Epithelial cell of esophagus (primary cell): Measurements from ENCODE around the gene CGB3.
"Not testable (repeated sequence)": the region's sequence is repeated elsewhere in the genome, so short reads cannot be mapped to it uniquely, and the experiment has no call there.

Experiments used
- DNase-seq: peaks from one replicate; pipeline ENCODE4 v3.0.0; 2010; ENCODE audit warnings: low read depth
- H3K4me3 ChIP-seq: 2 replicates; pipeline ENCODE4 v1.5.1; 2011; ENCODE audit warnings: mild to moderate bottlenecking, low read length, control low read depth
- TF ChIP-seq, protein P1 (sequence below): IDR thresholded peaks from 2 replicates; pipeline ENCODE4 v1.5.1; 2011; ENCODE audit warnings: low read depth, mild to moderate bottlenecking, low read length, control low read depth, inconsistent platforms; ENCODE audit not compliant: insufficient read depth; ENCODE audit errors: missing control alignments

The CGB3 gene

DNA sequence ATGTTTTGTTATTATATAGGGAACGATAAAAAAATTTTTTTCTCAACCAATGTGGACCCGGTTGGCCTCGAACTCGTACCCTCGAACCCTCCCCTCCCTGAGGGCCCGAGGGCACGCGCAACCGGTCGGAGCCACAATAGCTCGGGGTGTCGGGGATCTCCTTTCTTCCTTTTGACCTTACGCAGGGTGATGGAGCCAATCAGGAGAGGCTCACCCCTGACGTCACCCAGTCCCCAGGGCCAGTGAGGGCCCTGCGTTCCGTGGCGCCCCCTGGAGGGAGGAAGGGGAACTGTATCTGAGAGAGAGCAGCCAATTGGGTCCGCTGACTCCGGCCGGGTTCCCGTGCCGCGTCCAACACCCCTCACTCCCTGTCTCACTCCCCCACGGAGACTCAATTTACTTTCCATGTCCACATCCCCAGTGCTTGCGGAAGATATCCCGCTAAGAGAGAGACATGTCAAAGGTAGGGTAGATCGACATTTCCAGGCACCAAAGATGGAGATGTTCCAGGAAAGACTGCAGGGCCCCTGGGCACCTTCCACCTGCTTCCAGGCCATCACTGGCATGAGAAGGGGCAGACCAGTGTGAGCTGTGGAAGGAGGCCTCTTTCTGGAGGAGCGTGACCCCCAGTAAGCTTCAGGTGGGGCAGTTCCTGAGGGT lies 7.6 kb upstream of the CGB3 start, which contains the start of gene CGB2:
Gene CGB2, plus strand, starts transcription at position 249 of the 660 bp plus-strand sequence. Its CDS starts 206 bp downstream, at position 455.
- TF ChIP-seq, protein P1, sequence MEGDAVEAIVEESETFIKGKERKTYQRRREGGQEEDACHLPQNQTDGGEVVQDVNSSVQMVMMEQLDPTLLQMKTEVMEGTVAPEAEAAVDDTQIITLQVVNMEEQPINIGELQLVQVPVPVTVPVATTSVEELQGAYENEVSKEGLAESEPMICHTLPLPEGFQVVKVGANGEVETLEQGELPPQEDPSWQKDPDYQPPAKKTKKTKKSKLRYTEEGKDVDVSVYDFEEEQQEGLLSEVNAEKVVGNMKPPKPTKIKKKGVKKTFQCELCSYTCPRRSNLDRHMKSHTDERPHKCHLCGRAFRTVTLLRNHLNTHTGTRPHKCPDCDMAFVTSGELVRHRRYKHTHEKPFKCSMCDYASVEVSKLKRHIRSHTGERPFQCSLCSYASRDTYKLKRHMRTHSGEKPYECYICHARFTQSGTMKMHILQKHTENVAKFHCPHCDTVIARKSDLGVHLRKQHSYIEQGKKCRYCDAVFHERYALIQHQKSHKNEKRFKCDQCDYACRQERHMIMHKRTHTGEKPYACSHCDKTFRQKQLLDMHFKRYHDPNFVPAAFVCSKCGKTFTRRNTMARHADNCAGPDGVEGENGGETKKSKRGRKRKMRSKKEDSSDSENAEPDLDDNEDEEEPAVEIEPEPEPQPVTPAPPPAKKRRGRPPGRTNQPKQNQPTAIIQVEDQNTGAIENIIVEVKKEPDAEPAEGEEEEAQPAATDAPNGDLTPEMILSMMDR = peak; percentile 36
- not testable (repeated sequence) for H3K4me3 ChIP-seq, DNase-seq

DNA sequence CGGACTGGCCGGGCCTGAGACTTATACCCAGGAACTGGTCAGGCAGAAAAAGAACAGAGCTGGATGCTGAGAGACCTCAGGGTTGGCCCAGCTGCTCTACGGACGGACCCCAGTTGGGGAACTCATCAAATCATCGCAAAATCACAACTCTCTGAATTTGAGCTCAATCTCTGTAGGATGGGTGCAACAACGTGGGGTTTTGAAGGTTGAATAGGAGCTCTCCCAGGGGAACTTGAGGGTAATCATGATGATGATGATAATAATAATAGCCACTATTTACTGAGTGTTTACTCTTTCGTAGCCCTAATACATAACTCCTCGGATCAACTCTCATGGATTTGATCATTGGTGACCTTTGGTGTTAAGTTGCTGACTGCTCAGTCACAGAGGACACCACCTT lies 6.2 kb upstream of the CGB3 start:
- DNase-seq, H3K4me3 ChIP-seq: not testable (repeated sequence)

DNA sequence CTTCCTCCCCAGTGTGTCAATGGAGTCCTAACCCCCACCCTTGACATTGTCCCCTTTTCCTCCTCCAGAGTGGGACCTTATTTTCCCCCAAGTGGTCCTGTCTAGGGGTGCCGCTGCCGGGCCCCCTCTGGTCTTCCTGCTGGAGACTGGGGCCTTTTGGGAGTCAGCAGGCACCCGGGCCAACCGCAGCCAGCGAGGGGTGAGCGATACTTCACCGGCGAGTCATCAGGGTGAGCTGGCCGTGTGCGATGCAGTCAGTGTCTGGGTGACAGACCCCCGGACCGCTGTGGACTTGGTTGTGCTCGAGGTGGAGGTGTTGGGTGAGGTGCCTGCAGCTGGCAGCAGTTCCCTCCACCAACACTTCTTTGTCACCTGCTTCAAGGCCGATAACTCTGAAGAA lies 5.6 kb upstream of the CGB3 start:
- H3K4me3 ChIP-seq, DNase-seq: not testable (repeated sequence)

DNA sequence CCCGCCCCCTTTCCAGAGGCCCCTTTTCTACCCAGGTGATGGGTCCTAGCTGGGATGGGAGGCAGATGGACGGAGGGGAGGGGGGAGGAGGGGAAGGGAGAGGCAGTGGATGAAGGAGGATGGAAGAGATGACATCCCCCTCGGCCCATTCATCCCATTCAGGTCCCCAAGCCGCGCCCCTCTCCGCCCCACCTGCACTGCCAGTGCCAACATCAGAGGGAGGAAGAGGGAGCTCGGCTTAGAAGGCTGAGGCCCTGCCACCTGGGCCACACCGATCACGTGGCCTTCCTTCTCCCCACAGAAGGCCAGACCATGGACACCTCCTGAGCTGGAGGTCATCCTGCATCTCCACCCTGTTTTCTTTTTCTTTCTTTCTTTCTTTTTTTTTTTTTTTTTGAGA lies 4.6 kb upstream of the CGB3 start:
- DNase-seq, H3K4me3 ChIP-seq: not testable (repeated sequence)

DNA sequence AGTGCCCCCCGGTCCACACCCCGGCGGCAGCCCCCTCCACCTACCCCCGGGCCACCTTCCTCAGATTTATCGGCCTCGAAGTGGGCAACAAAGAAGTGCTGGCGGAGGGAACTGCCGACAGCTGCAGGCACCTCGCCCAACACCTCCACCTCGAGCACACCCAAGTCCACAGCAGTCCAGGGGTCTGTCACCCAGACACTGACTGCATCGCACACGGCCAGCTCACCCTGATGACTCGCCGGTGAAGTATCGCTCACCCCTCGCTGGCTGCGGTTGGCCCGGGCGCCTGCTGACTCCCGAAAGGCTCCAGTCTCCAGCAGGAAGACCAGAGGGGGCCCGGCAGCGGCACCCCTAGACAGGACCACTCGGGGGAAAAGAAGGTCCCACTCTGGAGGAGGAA lies 1.5 kb upstream of the CGB3 start:
- H3K4me3 ChIP-seq, DNase-seq: not testable (repeated sequence)

DNA sequence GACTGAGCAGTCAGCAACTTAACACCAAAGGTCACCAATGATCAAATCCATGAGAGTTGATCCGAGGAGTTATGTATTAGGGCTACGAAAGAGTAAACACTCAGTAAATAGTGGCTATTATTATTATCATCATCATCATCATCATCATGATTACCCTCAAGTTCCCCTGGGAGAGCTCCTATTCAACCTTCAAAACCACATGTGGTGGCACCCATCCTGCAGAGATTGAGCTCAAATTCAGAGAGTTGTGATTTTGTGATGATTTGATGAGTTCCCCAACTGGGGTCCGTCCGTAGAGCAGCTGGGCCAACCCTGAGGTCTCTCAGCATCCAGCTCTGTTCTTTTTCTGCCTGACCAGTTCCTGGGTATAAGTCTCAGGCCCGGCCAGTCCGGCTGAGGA lies 955 bp upstream of the CGB3 start:
- not testable (repeated sequence) for DNase-seq

DNA sequence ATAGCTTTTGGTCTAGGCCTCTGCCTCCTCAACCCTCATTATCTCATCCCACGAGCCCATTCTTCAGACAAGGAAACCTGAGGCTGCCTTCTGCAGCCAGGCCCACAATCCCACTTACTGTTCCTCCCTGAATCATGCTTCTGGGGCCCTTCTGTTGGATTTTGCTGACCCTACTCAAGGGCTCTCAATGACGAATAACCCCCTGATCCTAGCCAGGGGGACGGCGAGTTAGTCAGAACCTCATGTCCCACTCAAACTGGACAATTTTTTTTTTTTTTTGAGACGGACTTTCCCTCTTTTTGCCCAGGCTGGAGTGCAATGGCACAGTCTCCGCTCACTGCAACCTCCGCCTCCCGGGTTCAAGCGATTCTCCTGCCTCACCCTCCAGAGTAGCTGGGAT lies 2.0 kb downstream of the CGB3 start:
- DNase-seq = no peak
- H3K4me3 ChIP-seq = no peak overlapping the region
- TF ChIP-seq, protein P1 = no peak

More for the DNA sequence above, 955 bp upstream of the CGB3 start:
- H3K4me3 ChIP-seq = not testable (repeated sequence)

DNA sequence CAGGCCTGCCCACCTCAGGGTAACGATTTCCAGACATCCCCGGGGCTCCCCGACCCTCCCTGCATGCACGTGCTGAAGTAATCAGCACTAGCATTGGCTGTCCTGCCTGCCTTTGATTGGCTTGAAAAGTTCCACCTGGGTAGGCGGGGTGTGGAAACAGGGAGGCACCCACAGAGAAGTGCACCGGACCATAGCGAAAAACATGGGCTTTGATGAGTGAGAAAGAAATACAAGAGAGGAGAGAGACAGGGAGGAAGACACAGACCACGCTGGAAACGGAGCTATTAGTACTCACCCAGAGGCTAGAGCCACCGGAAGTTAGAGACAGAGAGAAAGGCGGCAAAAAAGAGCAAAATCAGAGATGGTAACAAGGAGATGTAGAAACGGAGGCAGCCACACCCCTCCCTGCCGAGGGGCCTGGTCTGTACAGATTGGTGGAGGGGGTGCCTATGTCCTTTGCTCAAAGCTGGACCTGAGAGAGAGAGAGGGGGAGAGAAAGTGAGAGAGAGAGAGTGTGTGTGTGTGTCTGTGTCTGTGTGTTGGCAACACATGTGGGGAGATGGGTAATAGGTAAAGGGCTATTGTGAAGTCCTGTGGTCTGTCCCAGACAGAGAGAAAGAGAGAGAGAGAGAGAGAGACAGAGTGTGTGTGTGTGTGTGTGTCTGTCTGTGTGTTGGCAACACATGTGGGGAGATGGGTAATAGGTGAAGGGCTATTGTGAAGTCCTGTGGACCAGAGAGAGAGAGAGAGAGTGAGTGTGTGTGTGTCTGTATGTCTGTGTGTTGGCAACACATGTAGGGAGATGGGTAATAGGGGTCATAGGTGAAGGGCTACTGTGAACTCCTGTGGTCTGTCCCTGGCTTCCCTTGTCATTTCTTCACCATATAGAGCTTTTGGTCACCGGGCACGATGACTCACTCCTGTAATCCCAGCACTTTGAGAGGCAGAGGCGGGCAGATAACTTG lies 2.9 kb downstream of the CGB3 start:
- DNase-seq = no peak
- H3K4me3 ChIP-seq = no peak overlapping the region
- TF ChIP-seq, protein P1 = no peak

DNA sequence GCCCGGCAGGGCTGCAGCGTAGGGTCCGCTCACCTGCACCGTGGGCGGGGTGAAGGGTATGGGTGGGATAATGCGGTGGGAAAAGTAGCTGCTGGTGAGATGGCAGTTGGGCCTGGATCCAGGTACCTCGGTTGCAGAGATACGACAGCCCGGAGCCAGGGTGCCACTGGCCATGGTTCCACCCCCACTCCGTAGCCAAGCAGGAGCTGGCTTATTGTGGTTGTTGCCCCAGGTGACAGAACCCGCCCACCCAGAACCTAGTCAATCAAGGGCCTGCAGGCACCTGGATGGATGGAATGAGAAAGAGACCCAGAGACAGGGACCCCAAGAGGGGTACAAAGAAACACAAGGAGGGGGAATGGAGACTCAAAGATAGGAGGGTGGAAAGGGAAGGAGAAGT lies 3.8 kb downstream of the CGB3 start:
- H3K4me3 ChIP-seq = no peak overlapping the region
- no peak for DNase-seq
- TF ChIP-seq, protein P1 = no peak
